Measurements from ENCODE around the gene ENTPD6. TPM values are rescaled to one million over a fixed set of nuclear protein-coding genes. Genes with fewer than 3 reads are reported as not detected.

The ENTPD6 gene
- total and polyA plus RNA-seq, 2 of the 4 experiments (the other 2 are of a cell fraction) = 61.1 to 98.6 TPM

DNA sequence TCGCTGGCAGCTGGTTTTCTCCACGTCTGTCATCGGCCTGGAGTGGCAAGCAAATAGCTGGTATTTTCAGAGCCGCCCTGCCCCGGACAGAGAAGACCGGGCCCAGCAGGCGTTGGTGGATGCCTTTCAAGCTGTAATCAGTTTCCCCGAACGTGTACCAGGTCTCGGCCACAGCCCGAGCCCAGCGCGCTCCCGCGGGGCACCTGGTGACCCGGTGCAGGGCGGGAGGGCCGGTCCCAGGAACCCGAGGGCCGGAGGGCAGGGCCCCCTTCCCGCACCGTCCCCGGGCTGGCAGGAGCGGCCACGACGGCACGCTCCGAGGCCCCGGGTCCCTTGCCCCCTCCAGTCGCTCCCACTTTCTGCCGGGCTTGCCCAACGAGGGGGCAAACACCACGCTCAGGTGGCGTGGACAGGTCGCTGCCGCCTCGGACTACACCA lies 52.0 kb downstream of the ENTPD6 start (continued):
- TF ChIP-seq NFE2L2 (IDR thresholded peaks at IDR 0.05; ENCODE audit: low read depth, low read length) = no peak

GRCh38 chr20:25247956-25248785 lies 52.7 kb downstream of the ENTPD6 start, which contains the start of gene PYGB:
Gene PYGB, plus strand, starts transcription at chr20:25248085. Its CDS starts 94 bp downstream, at chr20:25248179.
- H3K27me3 ChIP-seq (ENCODE audit: control insufficient read depth, insufficient read depth, low read length) = no peaks in the 10 kb centered on the region
- intact Hi-C loops (cut with micrococcal nuclease) (loop anchor here (2.0 to 5.0 kb wide), 5 partner anchors 25 to 253 kb away; partner anchors contain the start of gene ENTPD6), dilution Hi-C loops (cut with HindIII; ENCODE audit: low sequenced_read_pairs, unreplicated experiment) (no loop called here), in situ Hi-C loops (cut with MboI; ENCODE audit: low sequenced_read_pairs) (no loop called here)
- H4K5ac ChIP-seq (ENCODE audit: low read depth, low read length) = peak within 1 kb of the TSS; percentile 65
- H3K79me1 ChIP-seq (ENCODE audit: low read depth in 1 of 2, low read length in 2 of 2) = peaks cover 7 to 51% of the 10 kb centered on the region in 2 experiments
- WGBS, 2 experiments (ENCODE audit: extremely low coverage in 2 of 2, insufficient read length in 1 of 2) = 1% methylated on average over 73 of the region's 113 CpGs; no CpG with 5 or more reads in 1 of the 2 experiments
- peak within 1 kb of the TSS; percentile 81 for H4K91ac ChIP-seq (ENCODE audit: insufficient read depth, low read depth, low read length)
- H3K56ac ChIP-seq (ENCODE audit: extremely low read depth, insufficient read depth, low read length) = peak within 1 kb of the TSS; percentile 71
- H4K20me1 ChIP-seq (ENCODE audit: insufficient read depth, low read length) = peaks cover 43% of the 10 kb centered on the region
- peak within 1 kb of the TSS; percentile 90 for H2BK5ac ChIP-seq (ENCODE audit: low read depth, low read length, poor library complexity, severe bottlenecking)
- H2BK15ac ChIP-seq (ENCODE audit: low read depth, low read length) = peak within 1 kb of the TSS; percentile 55; the same call in 2 of the 3 replicates
- ChIA-PET CTCF (interaction anchor here (0.7 to 1.4 kb wide), 6 partner anchors 12 to 53 kb away, joined by 3 to 6 read pairs (median 4); partner anchors contain the start of gene ENTPD6), POLR2A (ENCODE audit: unreplicated experiment) (interaction anchor here (1.2 kb wide), 1 partner anchor 11 kb away, joined by 3 read pairs; no protein-coding TSS in a partner anchor)
- peak within 1 kb of the TSS; percentile 81 for H3K9ac ChIP-seq (ENCODE audit: low read depth, low read length)
- peak within 1 kb of the TSS; percentile 93 for H3K4me2 ChIP-seq (ENCODE audit: low read depth, low read length)
- DNase-seq = peak; percentile 78
- no peaks in the 10 kb centered on the region for H3K9me3 ChIP-seq (ENCODE audit: control insufficient read depth, insufficient read depth, low read length)
- H2AK5ac ChIP-seq (ENCODE audit: low read depth, low read length) = peak within 1 kb of the TSS; percentile 85
- H3K36me3 ChIP-seq (ENCODE audit: control insufficient read depth, insufficient read depth, low read length) = peaks cover 5% of the 10 kb centered on the region; the same call in 1 of the 2 replicates
- H3K27ac ChIP-seq (ENCODE audit: insufficient read depth, low read length) = peak within 1 kb of the TSS; percentile 98
- peak within 1 kb of the TSS; percentile 81 for H3K4me3 ChIP-seq (ENCODE audit: insufficient read depth, low read depth, low read length)
- BruUV-seq (replicated peaks) = no TSS peak
- ATAC-seq (ENCODE audit: low read depth) = peak; percentile 87
- H2AFZ ChIP-seq (replicated peaks; ENCODE audit: low read length, poor library complexity) = peak within 1 kb of the TSS; percentile 98
- H3K4ac ChIP-seq (ENCODE audit: low read depth, low read length) = peak within 1 kb of the TSS; percentile 92
- H2AK9ac ChIP-seq (replicated peaks; ENCODE audit: low read depth, low read length, poor library complexity) = peak within 1 kb of the TSS; percentile 93
- peak within 1 kb of the TSS; percentile 96 for H3K14ac ChIP-seq (replicated peaks; ENCODE audit: low read depth, low read length)
- TF ChIP-seq USF2 (IDR thresholded peaks at IDR 0.05; ENCODE audit: low read depth, low read length) (no peak), RCOR1 (IDR thresholded peaks at IDR 0.05; ENCODE audit: insufficient replicate concordance, low read length) (peak; percentile 10), FOS (IDR thresholded peaks at IDR 0.05; ENCODE audit: low read depth, low read length) (0 out of 2 replicates have a peak, but pooled peaks have one; percentile 1), MAZ (IDR thresholded peaks at IDR 0.05; ENCODE audit: borderline replicate concordance, low read depth, low read length) (peak; percentile 50; the same call in 1 of the 2 replicates), CHD1 (IDR thresholded peaks at IDR 0.05; ENCODE audit: low read depth, low read length) (0 out of 2 replicates have a peak, but pooled peaks have one; percentile 62), POLR2A (IDR thresholded peaks at IDR 0.05; ENCODE audit: low read depth, low read length) (peak; percentile 93), MAFK (IDR thresholded peaks at IDR 0.05; ENCODE audit: low read depth, low read length) (no peak), NFE2L2 (IDR thresholded peaks at IDR 0.05; ENCODE audit: low read depth, low read length) (no peak), MXI1 (IDR thresholded peaks at IDR 0.05; ENCODE audit: borderline replicate concordance, low read depth, low read length) (peak; percentile 91)
- TF ChIP-seq, protein P1, sequence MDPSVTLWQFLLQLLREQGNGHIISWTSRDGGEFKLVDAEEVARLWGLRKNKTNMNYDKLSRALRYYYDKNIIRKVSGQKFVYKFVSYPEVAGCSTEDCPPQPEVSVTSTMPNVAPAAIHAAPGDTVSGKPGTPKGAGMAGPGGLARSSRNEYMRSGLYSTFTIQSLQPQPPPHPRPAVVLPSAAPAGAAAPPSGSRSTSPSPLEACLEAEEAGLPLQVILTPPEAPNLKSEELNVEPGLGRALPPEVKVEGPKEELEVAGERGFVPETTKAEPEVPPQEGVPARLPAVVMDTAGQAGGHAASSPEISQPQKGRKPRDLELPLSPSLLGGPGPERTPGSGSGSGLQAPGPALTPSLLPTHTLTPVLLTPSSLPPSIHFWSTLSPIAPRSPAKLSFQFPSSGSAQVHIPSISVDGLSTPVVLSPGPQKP (IDR thresholded peaks at IDR 0.05; ENCODE audit: borderline replicate concordance, low read depth, low read length) = no peak
- peaks cover 13% of the 10 kb centered on the region for H3K4me1 ChIP-seq (ENCODE audit: control insufficient read depth, insufficient read depth, low read length)
- H3K23ac ChIP-seq (ENCODE audit: low read depth, low read length) = peak within 1 kb of the TSS; percentile 80
- peak within 1 kb of the TSS; percentile 46 to 95; a peak in 3 of 4 replicates for H4K8ac ChIP-seq (ENCODE audit: low read depth in 2 of 2, low read length in 2 of 2)
- H2BK20ac ChIP-seq (ENCODE audit: low read depth, low read length) = peak within 1 kb of the TSS; percentile 71
- H2BK120ac ChIP-seq (ENCODE audit: low read depth, low read length) = peak within 1 kb of the TSS; percentile 88
- H3K18ac ChIP-seq (ENCODE audit: low read depth, low read length) = peak within 1 kb of the TSS; percentile 51
- peaks cover 29% of the 10 kb centered on the region for H3K9me1 ChIP-seq (ENCODE audit: insufficient read depth, low read length)

Measured in IMR-90 (cell line).